ENCODE results near the gene FAM210A.

The FAM210A gene

GRCh38 chr18:13620206-13620672 lies 106.1 kb downstream of the FAM210A start:
- no peak for DNase-seq

- DNase-seq = no peak
These were observed 106.7 kb downstream of the FAM210A start for GRCh38 chr18:13619505-13620205.

GRCh38 chr18:13618760-13619438 lies 107.5 kb downstream of the FAM210A start:
- DNase-seq = no peak

GRCh38 chr18:13617826-13618515 lies 108.4 kb downstream of the FAM210A start:
- DNase-seq = no peak

GRCh38 chr18:13616525-13617035 lies 109.8 kb downstream of the FAM210A start:
- no peak for DNase-seq

- DNase-seq = no peak
These were observed 110.3 kb downstream of the FAM210A start for GRCh38 chr18:13616041-13616440.

- no peak for DNase-seq
These were observed 110.9 kb downstream of the FAM210A start for GRCh38 chr18:13615432-13615861.

- DNase-seq = no peak
These were observed 111.6 kb downstream of the FAM210A start for GRCh38 chr18:13614641-13615288.

- DNase-seq = no peak
These were observed 112.5 kb downstream of the FAM210A start for GRCh38 chr18:13613591-13614501.
